ENCODE data around the gene MPRIP.

MPRIP gene

GRCh38 chr17:17173921-17174320 is 131.7 kb downstream of the MPRIP start (continued):
- TF ChIP-seq, protein P1, sequence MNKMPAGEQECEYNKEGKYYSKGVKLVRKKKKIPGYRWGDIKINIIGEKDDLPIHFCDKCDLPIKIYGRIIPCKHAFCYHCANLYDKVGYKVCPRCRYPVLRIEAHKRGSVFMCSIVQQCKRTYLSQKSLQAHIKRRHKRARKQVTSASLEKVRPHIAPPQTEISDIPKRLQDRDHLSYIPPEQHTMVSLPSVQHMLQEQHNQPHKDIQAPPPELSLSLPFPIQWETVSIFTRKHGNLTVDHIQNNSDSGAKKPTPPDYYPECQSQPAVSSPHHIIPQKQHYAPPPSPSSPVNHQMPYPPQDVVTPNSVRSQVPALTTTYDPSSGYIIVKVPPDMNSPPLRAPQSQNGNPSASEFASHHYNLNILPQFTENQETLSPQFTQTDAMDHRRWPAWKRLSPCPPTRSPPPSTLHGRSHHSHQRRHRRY (tag by site-specific recombination; IDR thresholded peaks at IDR 0.05) = no peak

DNA sequence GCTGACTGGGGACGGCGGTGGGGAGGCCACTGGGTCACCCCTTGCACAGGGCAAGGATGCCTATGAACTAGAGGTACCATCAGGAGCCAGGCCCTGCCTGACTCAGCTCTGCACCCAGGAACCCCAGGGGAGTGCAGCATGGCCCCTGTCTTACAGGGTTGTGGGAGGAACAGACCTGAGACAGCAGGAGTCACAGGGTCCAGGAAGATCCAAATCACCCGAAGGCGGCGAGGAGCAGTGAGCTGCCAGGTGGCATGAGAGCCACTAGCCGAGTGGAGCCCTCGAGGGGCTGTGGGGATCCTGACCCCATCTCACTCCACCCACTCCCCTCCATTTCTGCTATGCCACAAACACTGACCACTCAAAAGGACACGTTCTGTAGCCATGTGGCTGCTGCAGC is 133.1 kb downstream of the MPRIP start:
- peaks cover 17 to 98% of the 10 kb centered on the region in 2 experiments for H3K36me3 ChIP-seq (ENCODE audit: control insufficient read depth in 2 of 2, insufficient read depth in 1 of 2, low read length in 2 of 2)

More for the DNA sequence above, 133.1 kb downstream of the MPRIP start:
- ChIA-PET POLR2A (no interaction called here), CTCF (no interaction called here)
- H3K4me1 ChIP-seq (ENCODE audit: control insufficient read depth, insufficient read depth, low read length) = no peaks in the 10 kb centered on the region
- no peak overlapping the region for H3K4me3 ChIP-seq (ENCODE audit: low read depth, low read length)
- no peak for TF ChIP-seq GLI4 (tag by site-specific recombination; IDR thresholded peaks at IDR 0.05)
- no peak for TF ChIP-seq ZBTB1 (tag by site-specific recombination; IDR thresholded peaks at IDR 0.05)
- no peak for TF ChIP-seq GLIS1 (tag by site-specific recombination; IDR thresholded peaks at IDR 0.05)
- TF ChIP-seq ZNF2 (tag by site-specific recombination; IDR thresholded peaks at IDR 0.05) = no peak
- TF ChIP-seq, protein P2, sequence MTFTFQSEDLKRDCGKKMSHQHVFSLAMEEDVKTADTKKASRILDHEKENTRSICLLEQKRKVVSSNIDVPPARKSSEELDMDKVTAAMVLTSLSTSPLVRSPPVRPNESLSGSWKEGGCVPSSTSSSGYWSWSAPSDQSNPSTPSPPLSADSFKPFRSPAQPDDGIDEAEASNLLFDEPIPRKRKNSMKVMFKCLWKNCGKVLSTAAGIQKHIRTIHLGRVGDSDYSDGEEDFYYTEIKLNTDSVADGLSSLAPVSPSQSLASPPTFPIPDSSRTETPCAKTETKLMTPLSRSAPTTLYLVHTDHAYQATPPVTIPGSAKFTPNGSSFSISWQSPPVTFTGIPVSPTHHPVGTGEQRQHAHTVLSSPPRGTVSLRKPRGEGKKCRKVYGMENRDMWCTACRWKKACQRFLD (tag by site-specific recombination; IDR thresholded peaks at IDR 0.05) = no peak
- TF ChIP-seq ZNF610 (tag by site-specific recombination; IDR thresholded peaks at IDR 0.05; ENCODE audit: borderline replicate concordance) = no peak
- TF ChIP-seq BCL11A (tag by site-specific recombination; IDR thresholded peaks at IDR 0.05; ENCODE audit: low read depth) = no peak
- TF ChIP-seq ZBTB49 (tag by site-specific recombination; IDR thresholded peaks at IDR 0.05; ENCODE audit: low read depth) = no peak
- TF ChIP-seq TRIM28 (IDR thresholded peaks at IDR 0.05; ENCODE audit: borderline replicate concordance, low read length) = no peak
- TF ChIP-seq, protein P3, sequence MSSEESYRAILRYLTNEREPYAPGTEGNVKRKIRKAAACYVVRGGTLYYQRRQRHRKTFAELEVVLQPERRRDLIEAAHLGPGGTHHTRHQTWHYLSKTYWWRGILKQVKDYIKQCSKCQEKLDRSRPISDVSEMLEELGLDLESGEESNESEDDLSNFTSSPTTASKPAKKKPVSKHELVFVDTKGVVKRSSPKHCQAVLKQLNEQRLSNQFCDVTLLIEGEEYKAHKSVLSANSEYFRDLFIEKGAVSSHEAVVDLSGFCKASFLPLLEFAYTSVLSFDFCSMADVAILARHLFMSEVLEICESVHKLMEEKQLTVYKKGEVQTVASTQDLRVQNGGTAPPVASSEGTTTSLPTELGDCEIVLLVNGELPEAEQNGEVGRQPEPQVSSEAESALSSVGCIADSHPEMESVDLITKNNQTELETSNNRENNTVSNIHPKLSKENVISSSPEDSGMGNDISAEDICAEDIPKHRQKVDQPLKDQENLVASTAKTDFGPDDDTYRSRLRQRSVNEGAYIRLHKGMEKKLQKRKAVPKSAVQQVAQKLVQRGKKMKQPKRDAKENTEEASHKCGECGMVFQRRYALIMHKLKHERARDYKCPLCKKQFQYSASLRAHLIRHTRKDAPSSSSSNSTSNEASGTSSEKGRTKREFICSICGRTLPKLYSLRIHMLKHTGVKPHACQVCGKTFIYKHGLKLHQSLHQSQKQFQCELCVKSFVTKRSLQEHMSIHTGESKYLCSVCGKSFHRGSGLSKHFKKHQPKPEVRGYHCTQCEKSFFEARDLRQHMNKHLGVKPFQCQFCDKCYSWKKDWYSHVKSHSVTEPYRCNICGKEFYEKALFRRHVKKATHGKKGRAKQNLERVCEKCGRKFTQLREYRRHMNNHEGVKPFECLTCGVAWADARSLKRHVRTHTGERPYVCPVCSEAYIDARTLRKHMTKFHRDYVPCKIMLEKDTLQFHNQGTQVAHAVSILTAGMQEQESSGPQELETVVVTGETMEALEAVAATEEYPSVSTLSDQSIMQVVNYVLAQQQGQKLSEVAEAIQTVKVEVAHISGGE (tag by site-specific recombination; conservative IDR thresholded peaks at IDR 0.05; ENCODE audit: low read depth) = no peak
- TF ChIP-seq ZFHX2 (tag by site-specific recombination; conservative IDR thresholded peaks at IDR 0.05) = no peak
- no peak for TF ChIP-seq KLF16 (tag by site-specific recombination; IDR thresholded peaks at IDR 0.05)
- no peak for TF ChIP-seq ZNF140 (tag by site-specific recombination; IDR thresholded peaks at IDR 0.05)
- TF ChIP-seq ZNF280C (tag by site-specific recombination; IDR thresholded peaks at IDR 0.05) = no peak
- TF ChIP-seq, protein P4, sequence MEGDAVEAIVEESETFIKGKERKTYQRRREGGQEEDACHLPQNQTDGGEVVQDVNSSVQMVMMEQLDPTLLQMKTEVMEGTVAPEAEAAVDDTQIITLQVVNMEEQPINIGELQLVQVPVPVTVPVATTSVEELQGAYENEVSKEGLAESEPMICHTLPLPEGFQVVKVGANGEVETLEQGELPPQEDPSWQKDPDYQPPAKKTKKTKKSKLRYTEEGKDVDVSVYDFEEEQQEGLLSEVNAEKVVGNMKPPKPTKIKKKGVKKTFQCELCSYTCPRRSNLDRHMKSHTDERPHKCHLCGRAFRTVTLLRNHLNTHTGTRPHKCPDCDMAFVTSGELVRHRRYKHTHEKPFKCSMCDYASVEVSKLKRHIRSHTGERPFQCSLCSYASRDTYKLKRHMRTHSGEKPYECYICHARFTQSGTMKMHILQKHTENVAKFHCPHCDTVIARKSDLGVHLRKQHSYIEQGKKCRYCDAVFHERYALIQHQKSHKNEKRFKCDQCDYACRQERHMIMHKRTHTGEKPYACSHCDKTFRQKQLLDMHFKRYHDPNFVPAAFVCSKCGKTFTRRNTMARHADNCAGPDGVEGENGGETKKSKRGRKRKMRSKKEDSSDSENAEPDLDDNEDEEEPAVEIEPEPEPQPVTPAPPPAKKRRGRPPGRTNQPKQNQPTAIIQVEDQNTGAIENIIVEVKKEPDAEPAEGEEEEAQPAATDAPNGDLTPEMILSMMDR (tag by site-specific recombination; IDR thresholded peaks at IDR 0.05) = no peak
- no peak for TF ChIP-seq ZNF785 (tag by site-specific recombination; IDR thresholded peaks at IDR 0.05)
- TF ChIP-seq ZNF837 (tag by site-specific recombination; IDR thresholded peaks at IDR 0.05) = no peak
- no peaks in the 10 kb centered on the region for H3K9me3 ChIP-seq (ENCODE audit: control insufficient read depth, insufficient read depth, low read depth, low read length)
- H3K27ac ChIP-seq (ENCODE audit: extremely low read depth, low read depth, low read length) = no peak overlapping the region
